ENCODE results near the gene RITA1. TPM values are rescaled to one million over a fixed set of nuclear protein-coding genes. Genes with fewer than 3 reads are reported as not detected.

RITA1 gene
- total and polyA plus RNA-seq, 10 of the 15 experiments (the other 5 are each of a cell fraction or from before 2014, with no cell fraction given) = 2.3 to 39.9 (median 24.8) TPM

DNA sequence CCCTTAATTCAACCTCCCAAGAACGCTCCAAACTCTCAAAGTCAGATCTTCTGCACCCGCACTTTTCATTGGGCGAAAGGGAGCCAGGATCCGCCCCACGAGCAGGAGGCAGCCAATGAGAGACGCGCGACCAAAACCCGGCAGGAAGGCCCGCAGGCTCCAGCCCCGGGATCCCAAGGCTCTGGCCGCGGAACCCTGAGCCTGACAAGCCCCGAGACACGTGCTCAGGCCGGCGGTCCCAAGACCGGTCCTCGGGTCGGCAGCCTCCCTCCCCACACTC lies 681 bp upstream of the RITA1 start (continued):
- TF ChIP-seq, protein P1, sequence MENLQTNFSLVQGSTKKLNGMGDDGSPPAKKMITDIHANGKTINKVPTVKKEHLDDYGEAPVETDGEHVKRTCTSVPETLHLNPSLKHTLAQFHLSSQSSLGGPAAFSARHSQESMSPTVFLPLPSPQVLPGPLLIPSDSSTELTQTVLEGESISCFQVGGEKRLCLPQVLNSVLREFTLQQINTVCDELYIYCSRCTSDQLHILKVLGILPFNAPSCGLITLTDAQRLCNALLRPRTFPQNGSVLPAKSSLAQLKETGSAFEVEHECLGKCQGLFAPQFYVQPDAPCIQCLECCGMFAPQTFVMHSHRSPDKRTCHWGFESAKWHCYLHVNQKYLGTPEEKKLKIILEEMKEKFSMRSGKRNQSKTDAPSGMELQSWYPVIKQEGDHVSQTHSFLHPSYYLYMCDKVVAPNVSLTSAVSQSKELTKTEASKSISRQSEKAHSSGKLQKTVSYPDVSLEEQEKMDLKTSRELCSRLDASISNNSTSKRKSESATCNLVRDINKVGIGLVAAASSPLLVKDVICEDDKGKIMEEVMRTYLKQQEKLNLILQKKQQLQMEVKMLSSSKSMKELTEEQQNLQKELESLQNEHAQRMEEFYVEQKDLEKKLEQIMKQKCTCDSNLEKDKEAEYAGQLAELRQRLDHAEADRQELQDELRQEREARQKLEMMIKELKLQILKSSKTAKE (IDR thresholded peaks at IDR 0.05; ENCODE audit: low read depth, poor library complexity, severe bottlenecking) = no peak
- TF ChIP-seq ZNF592 (IDR thresholded peaks at IDR 0.05) (no peak), IKZF2 (IDR thresholded peaks at IDR 0.05) (peak in 1 of 2 experiments; percentile 17; a peak in 1 of 4 replicates), EED (IDR thresholded peaks at IDR 0.05; ENCODE audit: low read depth) (no peak), GABPA (IDR thresholded peaks at IDR 0.05; ENCODE audit: low read depth) (no peak), TAF1 (IDR thresholded peaks at IDR 0.05; ENCODE audit: borderline replicate concordance, low read depth, low read length) (no peak), SMAD5 (IDR thresholded peaks at IDR 0.05; ENCODE audit: low read depth) (no peak; the same call in 1 of the 2 replicates), STAT3 (IDR thresholded peaks at IDR 0.05; ENCODE audit: low read depth, low read length) (no peak), RFX5 (IDR thresholded peaks at IDR 0.05; ENCODE audit: low read depth, low read length) (no peak), PBX3 (IDR thresholded peaks at IDR 0.05; ENCODE audit: insufficient replicate concordance, low read depth, low read length) (no peak)
- TF ChIP-seq, protein P2, sequence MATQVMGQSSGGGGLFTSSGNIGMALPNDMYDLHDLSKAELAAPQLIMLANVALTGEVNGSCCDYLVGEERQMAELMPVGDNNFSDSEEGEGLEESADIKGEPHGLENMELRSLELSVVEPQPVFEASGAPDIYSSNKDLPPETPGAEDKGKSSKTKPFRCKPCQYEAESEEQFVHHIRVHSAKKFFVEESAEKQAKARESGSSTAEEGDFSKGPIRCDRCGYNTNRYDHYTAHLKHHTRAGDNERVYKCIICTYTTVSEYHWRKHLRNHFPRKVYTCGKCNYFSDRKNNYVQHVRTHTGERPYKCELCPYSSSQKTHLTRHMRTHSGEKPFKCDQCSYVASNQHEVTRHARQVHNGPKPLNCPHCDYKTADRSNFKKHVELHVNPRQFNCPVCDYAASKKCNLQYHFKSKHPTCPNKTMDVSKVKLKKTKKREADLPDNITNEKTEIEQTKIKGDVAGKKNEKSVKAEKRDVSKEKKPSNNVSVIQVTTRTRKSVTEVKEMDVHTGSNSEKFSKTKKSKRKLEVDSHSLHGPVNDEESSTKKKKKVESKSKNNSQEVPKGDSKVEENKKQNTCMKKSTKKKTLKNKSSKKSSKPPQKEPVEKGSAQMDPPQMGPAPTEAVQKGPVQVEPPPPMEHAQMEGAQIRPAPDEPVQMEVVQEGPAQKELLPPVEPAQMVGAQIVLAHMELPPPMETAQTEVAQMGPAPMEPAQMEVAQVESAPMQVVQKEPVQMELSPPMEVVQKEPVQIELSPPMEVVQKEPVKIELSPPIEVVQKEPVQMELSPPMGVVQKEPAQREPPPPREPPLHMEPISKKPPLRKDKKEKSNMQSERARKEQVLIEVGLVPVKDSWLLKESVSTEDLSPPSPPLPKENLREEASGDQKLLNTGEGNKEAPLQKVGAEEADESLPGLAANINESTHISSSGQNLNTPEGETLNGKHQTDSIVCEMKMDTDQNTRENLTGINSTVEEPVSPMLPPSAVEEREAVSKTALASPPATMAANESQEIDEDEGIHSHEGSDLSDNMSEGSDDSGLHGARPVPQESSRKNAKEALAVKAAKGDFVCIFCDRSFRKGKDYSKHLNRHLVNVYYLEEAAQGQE (IDR thresholded peaks at IDR 0.05; ENCODE audit: low read depth, low read length) = no peak
- TF ChIP-seq, protein P3, sequence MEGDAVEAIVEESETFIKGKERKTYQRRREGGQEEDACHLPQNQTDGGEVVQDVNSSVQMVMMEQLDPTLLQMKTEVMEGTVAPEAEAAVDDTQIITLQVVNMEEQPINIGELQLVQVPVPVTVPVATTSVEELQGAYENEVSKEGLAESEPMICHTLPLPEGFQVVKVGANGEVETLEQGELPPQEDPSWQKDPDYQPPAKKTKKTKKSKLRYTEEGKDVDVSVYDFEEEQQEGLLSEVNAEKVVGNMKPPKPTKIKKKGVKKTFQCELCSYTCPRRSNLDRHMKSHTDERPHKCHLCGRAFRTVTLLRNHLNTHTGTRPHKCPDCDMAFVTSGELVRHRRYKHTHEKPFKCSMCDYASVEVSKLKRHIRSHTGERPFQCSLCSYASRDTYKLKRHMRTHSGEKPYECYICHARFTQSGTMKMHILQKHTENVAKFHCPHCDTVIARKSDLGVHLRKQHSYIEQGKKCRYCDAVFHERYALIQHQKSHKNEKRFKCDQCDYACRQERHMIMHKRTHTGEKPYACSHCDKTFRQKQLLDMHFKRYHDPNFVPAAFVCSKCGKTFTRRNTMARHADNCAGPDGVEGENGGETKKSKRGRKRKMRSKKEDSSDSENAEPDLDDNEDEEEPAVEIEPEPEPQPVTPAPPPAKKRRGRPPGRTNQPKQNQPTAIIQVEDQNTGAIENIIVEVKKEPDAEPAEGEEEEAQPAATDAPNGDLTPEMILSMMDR (IDR thresholded peaks at IDR 0.05 in 2 of 3, conservative IDR thresholded peaks at IDR 0.05 in 1 of 3; ENCODE audit: control insufficient read depth in 2 of 3, extremely low read depth in 1 of 3, insufficient read depth in 1 of 3, low read depth in 3 of 3, low read length in 3 of 3) = no peak
